ENCODE measurements around the gene POLE2.
"Not testable (repeated sequence)": the region's sequence is repeated elsewhere in the genome, so short reads cannot be mapped to it uniquely, and the experiment has no call there.

POLE2 gene, protein sequence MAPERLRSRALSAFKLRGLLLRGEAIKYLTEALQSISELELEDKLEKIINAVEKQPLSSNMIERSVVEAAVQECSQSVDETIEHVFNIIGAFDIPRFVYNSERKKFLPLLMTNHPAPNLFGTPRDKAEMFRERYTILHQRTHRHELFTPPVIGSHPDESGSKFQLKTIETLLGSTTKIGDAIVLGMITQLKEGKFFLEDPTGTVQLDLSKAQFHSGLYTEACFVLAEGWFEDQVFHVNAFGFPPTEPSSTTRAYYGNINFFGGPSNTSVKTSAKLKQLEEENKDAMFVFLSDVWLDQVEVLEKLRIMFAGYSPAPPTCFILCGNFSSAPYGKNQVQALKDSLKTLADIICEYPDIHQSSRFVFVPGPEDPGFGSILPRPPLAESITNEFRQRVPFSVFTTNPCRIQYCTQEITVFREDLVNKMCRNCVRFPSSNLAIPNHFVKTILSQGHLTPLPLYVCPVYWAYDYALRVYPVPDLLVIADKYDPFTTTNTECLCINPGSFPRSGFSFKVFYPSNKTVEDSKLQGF

DNA sequence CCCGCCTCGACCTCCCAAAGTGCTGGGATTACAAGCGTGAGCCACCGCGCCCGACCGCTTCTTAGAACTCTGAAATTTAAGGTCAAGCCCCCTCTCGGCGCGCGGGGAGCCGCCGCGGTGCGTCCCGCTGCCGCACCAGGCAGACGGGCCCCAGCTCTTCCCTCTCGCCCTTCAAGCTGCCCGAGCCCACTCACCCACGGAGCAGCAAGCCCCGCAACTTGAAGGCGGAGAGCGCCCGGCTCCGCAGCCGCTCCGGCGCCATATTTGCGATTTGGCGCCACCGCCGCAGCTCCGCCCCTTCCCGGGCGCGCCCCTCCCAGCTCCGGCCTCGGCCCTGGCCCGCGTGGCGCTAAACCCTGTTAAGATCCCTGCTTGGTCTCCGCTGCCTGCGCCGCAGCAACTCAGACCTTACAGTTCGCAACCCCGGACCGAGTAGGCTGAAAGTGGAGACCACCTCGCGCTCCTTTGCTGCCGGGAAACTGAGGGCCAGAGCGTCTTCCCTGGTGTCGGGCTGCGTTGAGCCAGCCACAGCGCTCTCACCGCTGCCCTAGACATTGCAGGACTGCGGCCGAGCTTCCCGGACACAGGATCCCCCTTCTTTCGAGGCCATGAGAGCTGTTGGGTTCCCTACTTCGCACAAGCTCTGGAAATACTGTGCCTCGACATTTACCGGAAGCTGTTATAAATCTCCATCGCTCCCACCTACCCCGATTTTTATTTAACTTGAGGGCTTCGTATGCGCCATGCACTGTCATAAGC is at the start of gene POLE2:
Gene POLE2 (minus strand): TSS at position 273 of the 759 bp plus-strand sequence. CDS start 11 bp downstream, at position 262.
- DNase-seq (ENCODE audit: low spot score) = peak; percentile 78

DNA sequence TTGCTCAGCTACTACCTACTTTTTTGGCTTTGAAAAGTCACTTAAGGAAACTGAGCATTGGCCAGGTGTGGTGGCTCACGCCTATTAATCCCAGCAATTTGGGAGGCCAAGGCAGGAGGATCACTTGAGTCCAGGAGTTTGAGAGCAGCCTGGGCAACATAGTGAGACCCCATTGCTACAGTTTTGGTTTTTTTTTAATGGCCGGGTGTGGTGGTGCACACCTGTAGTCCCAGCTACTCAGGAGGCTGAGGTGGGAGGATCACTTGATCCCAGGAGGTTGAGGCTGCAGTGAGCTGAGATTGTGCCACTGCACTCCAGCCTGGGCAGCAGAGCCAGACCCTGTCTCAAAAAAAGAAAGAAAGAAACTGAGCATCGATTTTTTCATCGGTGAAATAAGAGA is 47.7 kb upstream of the POLE2 start:
- not testable (repeated sequence) for DNase-seq (ENCODE audit: low spot score)

DNA sequence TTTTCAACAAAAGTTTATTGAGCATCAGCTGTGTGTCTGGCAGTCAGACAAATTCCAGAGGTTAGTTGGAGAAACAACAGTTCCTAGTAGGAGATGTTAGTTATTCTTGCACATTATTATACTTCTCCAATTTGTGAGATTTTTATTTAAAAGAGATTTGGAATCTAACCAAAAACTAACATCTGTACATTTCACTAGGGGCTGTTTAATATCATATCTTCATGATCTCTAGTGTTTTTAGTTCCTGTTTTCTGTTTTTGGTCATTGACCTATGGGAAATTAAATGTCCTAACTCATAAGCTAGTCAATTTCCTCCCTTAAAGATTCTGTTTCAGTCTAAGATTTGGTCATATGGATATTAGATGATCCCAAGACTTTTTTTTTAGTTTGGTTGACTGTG is 45.8 kb upstream of the POLE2 start:
- no peak for DNase-seq (ENCODE audit: low spot score)

DNA sequence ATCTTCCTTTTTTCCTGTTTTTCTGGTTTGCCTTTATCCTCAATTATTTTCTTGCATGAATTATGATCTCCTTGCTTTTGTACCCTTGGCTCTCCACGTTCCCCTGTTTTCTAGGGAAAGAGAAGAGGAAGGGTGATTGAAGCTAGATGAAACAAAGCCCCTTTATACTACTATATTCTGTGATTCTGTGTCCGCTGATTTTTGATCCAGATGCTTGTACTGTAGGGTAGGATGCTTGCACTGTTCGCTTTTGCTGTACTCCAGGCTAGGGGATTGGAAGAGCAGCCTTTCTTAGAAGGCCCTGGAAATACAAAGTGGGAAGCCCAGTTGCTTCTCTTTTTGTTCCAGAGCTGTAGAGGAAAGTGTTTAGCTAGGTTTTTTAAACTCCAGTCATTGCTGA is 44.9 kb upstream of the POLE2 start:
- no peak for DNase-seq (ENCODE audit: low spot score)

DNA sequence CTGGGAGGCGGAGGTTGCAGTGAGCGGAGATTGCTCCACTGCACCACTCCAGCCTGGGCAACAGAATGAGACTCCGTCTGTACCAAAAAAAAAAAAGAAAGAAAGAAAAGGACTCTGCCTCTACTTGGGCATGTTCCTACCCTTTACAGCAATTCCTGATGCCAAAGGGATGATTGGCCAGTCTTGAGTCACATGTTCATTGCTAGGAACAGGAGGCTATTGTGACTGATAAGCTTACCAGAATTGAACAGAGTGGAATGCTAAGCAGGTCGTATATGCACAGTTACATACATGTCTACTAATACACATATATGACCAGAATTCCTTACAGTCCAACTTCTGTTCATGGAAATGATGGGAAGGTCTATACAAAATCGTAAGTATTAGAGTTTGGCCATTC is 39.2 kb upstream of the POLE2 start:
- DNase-seq (ENCODE audit: low spot score) = no peak

DNA sequence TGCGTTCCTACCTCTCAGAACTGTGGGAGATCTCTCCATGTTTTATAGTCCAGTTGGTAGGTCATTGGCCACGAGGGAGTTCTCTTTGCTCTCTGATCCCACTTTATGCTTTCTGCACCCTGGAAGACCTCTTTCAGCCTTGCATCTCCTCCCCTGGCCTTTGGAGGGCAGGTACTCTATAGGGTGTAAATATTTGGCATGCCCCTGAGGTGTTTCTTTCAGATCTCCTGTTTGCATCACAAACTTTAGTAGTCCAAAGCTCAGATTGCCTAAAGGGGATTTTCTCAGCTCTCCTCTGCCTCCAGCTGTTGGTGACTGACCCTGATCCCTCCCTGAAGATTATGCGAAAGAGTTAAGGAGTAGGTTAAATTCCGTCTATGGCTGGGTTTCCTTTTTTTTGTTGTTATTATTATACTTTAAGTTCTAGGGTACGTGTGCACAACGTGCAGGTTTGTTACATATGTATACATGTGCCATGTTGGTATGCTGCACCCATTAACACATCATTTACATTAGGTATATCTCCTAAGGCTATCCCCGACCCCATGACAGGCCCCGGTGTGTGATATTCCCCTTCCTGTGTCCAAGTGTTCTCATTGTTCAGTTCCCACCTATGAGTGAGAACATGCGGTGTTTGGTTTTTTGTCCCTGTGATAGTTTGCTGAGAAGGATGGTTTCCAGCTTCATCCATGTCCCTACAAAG is 33.9 kb upstream of the POLE2 start:
- DNase-seq (ENCODE audit: low spot score) = not testable (repeated sequence)

DNA sequence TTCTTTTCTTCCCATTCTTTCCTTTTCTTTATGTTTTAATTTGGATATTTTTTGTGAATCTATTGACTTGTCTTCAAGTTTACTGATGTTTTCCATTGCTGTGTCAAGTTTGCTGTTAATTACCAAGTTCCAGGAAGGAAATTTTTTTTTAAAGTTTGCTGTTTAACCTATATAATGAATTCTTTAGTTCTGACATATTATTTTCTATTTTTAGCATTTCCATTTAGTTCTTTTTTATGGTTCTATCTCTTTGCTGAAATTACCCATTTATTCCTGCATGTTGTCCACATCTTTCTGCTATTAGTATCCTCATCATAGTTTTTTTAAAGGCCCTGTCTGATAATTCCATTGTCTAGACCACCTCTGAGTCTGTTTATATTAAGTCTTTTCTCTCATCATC is 32.7 kb upstream of the POLE2 start:
- no peak for DNase-seq (ENCODE audit: low spot score)

DNA sequence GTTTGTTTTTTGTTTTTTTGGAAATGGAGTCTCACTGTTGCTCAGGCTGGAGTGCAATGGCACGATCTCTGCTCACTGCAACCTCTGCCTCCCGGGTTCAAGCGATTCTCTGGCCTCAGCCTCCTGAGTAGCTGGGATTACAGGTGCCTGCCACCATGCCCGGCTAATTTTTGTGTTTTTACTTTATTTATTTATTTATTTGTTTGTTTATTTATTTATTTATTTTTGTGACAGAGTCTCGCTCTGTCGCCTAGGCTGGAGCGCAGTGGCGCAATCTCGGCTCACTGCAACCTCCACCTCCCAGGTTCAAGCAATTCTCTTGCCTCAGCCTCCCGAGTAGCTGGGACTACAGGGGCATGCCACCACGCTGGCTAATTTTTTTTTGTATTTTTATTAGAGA is 23.0 kb upstream of the POLE2 start:
- not testable (repeated sequence) for DNase-seq (ENCODE audit: low spot score)

DNA sequence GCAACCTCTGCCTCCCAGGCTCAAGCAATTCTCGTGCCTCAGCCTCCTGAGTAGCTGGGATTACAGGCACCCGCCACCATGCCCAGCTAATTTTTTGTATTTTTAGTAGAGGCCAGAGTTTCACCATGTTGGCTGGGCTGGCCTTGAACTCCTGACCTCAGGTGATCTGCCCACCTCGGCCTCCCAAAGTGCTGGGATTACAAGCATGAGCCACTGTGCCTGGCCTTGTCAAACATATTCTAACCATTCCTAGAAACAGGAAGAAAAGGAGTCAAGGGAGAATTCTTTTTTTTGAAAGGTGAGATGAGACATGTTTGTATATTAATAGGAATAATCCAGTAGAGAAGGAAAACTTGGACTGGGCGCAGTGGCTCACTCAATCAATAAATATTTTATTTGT is 16.5 kb upstream of the POLE2 start:
- DNase-seq (ENCODE audit: low spot score) = not testable (repeated sequence)

DNA sequence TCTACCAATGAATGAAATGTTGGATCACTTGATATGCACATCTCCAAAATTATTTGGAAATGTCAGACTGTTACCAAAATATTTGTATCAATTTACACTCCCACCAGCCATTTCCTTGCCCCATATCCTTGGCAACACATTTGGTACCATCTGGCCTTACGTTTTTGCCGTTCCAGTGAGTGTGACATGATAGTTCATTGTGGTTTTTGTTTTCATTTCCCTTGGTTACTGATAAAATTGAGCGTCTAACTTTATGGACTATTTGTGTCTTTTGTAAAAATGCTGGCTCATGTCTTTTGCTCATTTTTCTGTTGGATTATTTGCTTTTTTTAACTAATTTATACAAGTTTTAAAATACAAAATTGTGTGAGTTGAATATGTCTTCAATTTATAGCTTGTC is 16.0 kb upstream of the POLE2 start:
- no peak for DNase-seq (ENCODE audit: low spot score)

DNA sequence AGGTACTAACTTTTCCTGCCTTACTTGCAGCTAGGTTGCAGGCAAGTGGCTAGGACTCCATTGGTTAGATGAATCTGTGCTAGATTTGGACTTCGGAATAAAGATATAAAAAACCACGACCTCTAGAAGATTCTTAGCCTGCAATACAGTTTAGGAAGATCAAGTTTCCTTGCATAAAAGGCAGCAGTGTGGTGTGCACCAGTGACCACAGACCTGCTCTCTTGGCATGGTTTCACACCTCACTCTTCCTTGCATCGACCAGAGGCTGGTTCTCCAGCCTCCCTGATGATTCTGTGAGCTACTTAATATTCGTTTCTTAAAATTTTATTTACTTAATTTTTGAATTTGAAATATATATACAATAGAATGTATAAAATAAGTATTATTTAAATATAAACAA is 14.7 kb upstream of the POLE2 start:
- no peak for DNase-seq (ENCODE audit: low spot score)

DNA sequence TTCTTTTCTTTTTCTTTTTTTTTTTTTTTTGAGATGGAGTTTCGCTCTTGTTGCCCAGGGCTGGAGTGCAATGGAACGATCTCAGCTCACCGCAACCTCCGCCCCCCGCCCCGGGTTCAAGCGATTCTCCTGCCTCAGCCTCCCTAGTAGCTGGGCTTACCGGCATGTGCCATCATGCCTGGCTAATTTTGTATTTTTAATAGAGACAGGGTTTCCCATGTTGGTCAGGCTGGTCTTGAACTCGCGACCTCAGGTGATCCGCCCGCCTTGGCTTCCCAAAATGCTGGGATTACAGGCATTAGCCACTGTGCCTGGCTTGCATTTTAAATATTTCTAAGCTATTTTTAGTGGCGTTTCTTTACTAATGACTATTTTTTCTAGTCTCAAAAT is 5.7 kb upstream of the POLE2 start:
- not testable (repeated sequence) for DNase-seq (ENCODE audit: low spot score)

DNA sequence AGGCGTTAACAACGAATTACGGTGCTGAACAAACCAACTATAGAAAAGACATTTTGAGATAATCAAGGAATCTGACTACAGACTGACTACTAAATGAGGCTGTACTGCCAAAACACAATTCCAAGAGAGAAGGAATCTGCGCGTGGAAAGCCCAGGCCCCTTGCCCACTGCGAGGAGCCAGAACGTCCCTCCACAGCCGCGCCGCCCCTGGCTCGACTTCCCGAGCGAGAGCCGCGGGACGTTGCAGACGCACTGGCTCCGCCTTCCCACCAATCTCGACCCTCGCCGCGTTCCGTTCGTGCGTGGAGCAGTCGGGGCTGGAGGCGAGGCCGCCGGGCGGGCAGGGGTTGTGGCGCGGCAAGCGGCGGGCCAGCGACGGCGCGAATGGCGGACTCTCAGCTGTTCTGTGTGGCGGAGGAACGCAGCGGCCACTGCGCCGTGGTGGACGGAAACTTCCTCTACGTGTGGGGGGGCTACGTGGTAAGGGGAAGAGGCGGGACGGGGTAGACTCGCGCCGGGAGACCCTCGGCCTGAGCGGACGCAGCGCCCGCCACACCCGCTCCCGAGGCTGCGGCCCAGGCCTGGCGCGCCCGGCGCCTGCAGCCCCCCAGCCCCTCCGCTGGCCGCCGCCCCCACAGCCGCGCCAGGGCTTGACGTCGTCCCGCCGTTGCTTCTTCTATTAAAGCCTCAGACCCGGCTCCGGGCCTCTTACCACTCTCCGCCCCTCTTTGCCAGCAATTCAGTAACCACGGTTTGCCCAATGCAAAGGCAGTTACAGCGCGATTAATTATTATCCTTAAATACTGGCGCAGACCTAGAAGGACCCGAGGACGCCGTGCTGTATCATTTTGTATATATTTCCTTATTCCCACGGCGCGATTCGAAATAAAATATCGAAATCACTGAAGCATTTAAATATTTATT is 5.1 kb upstream of the POLE2 start, which contains the start of gene KLHDC1:
Gene KLHDC1 (plus strand): TSS at position 310 of the 924 bp plus-strand sequence. CDS start 75 bp downstream, at position 385.
- DNase-seq (ENCODE audit: low spot score) = peak; percentile 75

DNA sequence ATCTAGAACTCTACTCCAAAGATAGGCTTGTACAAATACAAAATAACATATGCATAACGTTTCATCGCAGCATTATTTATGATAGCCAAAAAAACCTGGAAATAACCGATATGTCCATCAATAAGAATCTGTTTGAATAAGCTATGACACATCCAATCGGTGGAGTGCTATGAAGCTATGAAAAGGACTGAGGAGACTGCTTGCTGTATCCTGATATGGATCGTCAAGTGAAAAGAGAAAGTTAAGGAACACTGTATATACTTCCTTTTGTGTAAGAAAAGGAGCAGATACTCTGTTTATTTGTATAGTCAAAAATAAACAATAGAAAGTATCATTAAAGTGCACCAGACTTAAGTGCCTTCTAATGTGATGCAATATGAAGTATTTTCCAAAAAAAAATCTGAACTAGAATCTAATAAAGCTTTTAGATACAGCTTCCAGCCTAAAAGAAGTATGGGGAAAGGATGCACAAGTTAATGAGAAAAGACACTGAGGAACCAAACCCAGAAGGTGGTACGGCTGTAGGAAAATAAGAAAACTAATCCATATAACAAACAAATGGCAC is 4.3 kb upstream of the POLE2 start:
- no peak for DNase-seq (ENCODE audit: low spot score)

DNA sequence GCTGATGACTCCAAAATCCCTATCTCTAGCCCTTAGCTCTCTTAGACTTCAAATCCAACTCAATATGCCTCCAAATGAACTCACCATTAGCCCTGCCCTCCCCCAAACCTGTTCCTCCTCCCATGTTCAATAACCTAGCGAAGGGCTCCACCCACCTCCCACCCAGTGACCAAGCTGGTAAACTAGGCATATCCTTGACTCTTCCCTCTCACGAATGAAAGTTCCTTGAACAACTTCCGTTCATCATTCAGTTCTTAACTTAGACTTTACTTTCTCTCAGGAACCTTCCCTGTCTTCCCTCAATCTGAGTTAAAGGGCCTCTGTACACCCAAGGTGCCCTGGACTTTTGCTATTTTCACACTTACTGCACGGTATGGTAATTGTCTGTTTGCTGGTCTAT is 3.0 kb upstream of the POLE2 start:
- DNase-seq (ENCODE audit: low spot score) = peak; percentile 25

DNA sequence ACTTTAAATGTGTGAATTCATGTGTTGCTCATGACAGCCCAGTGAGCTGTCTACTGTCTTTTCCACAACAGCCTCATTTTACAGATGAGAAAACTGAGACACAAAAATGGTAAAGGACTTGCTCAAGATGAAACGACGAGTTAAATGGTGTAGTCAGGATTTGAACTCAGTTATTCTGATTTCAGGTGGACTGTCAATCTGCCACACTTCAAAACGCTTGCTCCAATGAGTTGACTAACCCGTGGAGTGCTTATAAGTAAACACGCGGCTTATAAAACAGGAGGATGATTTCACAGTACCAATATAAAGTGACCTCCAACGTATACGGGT is 652 bp upstream of the POLE2 start:
- no peak for DNase-seq (ENCODE audit: low spot score)

DNA sequence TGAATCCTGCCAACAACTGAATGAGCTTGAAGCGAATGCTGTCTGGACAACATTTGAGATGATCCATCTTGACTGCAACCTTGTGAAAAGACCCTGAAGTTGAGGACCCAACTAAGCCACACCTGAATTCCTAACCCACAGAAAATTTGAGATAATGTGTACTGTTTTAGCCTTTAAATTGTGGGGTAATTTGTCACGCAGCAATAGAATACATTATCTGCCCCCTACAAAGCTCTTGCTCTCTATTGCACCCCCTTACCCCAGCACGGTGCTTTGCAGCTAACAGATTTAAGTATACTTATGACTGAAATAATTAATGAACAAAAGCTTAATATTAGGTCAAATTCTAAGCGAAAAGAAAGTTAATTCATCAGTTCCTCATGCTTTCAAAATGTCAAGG is 1.6 kb downstream of the POLE2 start:
- DNase-seq (ENCODE audit: low spot score) = no peak

DNA sequence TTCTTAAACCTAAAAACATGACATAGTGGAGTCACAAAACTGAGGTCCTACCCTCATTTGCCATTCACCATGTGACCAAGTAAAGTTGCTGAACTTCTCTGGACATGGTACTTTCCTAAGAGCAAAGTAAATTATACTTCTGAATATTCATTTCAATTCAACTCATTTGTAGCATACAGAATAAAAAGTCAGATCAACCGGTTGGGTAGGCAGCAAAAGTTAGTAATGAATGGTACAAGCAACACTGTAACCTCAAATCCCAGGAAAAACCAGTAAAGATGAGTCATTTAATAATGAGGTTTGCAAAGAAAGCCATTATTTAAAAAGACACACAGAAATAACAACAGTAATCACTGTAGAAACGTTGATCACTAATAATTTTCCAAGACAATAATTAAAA is 8.7 kb downstream of the POLE2 start:
- DNase-seq (ENCODE audit: low spot score) = no peak

DNA sequence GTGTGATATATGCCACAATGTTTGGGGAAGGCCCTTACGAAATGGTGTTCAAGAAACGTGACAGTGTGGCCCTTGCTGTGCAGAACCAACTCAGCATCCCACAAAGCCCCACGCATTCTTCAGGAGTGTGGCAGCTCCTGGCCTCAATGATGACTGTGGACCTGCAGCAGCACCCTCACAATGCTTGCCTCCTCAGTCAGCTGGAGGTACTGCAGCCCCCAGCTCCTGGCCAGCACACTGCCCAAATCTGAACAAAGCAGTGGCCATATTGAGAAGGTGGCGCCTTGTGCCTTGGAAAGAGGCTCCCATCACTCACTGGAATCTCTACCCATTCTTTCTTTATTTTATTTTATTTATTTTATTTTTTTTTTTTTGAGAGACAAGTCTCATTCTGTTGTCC is 10.4 kb downstream of the POLE2 start:
- no peak for DNase-seq (ENCODE audit: low spot score)

DNA sequence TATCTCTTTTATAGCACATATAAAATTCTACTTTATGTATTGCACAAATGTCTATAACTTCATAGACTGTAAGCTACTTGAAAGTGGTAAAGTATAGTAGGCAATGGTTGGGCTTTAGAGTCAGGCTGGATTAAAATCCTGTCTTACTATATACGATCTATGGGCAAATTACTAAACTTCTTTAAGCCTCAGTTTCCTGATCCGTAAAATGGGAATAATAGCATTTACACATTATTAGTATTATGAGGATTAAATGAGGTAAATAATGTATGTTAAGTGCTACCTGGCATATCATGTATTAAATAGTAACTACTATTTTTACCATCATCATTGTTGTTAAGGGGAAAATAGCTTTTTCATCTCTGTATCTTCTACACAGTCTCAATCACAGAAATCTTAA is 14.4 kb downstream of the POLE2 start:
- DNase-seq (ENCODE audit: low spot score) = no peak

DNA sequence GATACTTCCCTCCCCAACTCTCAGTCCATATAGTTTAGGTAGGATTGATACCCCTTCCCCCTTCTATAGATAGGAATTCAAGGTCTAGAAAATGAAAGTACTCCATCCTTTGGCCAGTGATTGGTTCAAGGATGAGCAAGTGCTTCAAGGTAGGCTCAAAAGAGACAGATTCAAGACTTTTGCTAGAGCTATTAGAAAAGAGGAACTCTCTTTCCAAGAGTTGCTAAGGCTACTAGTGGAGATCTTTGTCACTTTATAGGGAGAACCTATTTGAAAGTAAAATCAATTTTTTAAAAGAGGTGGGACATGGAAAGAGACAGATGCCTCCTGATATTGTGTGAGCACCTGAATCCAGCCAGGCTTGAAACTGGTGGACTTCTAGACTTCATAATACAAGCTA is 17.5 kb downstream of the POLE2 start:
- DNase-seq (ENCODE audit: low spot score) = no peak
